GM13976 (cell line): Measurements from ENCODE around the gene HOXA4.

ENCODE experiments used
- DNase-seq: peaks from one replicate; pipeline ENCODE4 v3.0.0; 2012; ENCODE audit warnings: low spot score
- in situ Hi-C: fragments of 300-500 bp; cut with MboI; formaldehyde crosslinking; loops from one replicate; pipeline ENCODE4 v1.12.0; 2022; ENCODE audit warnings: low sequenced_read_pairs, mixed read lengths, inconsistent platforms; ENCODE audit not compliant: unreplicated experiment
- TF ChIP-seq, protein P1 (sequence below): IDR thresholded peaks from 2 replicates; pipeline ENCODE4 v1.5.1; 2012; ENCODE audit warnings: borderline replicate concordance, mild to moderate bottlenecking; ENCODE audit not compliant: insufficient read depth; ENCODE audit errors: extremely low read depth, missing control alignments, control extremely low read depth

Gene HOXA4

GRCh38 chr7:27164367-27165088, 34.0 kb upstream of the HOXA4 start:
- DNase-seq, result no peak

DNA sequence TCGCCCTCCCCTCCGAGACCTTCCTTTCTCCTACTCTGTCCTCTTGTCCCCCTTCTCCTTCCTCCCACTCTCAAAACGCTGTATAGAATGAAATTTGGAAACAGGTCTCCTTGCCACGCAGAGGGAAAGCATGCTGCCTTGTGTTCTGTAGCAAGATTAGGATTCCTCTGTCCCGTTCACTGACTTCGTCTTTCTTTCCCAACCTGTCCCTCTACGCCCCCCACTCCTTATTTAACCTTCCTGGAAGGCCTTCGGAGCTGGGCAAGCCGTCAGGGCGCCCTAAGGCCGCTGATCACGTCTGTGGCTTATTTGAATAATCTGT, 33.4 kb upstream of the HOXA4 start:
- DNase-seq, result no peak
- TF ChIP-seq, protein P1, sequence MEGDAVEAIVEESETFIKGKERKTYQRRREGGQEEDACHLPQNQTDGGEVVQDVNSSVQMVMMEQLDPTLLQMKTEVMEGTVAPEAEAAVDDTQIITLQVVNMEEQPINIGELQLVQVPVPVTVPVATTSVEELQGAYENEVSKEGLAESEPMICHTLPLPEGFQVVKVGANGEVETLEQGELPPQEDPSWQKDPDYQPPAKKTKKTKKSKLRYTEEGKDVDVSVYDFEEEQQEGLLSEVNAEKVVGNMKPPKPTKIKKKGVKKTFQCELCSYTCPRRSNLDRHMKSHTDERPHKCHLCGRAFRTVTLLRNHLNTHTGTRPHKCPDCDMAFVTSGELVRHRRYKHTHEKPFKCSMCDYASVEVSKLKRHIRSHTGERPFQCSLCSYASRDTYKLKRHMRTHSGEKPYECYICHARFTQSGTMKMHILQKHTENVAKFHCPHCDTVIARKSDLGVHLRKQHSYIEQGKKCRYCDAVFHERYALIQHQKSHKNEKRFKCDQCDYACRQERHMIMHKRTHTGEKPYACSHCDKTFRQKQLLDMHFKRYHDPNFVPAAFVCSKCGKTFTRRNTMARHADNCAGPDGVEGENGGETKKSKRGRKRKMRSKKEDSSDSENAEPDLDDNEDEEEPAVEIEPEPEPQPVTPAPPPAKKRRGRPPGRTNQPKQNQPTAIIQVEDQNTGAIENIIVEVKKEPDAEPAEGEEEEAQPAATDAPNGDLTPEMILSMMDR, result no peak
- in situ Hi-C loops, result loop anchor here (10.0 to 25.0 kb wide), 2 partner anchors 652 to 1299 kb away; no protein-coding TSS in a partner anchor

More at GRCh38 chr7:27164367-27165088, 34.0 kb upstream of the HOXA4 start:
- in situ Hi-C loops, result loop anchor here (10.0 to 25.0 kb wide), 2 partner anchors 652 to 1300 kb away; no protein-coding TSS in a partner anchor
- TF ChIP-seq, protein P1, result no peak

GRCh38 chr7:27163288-27164044, 32.9 kb upstream of the HOXA4 start:
- in situ Hi-C loops, result loop anchor here (10.0 to 25.0 kb wide), 2 partner anchors 651 to 1299 kb away; no protein-coding TSS in a partner anchor
- DNase-seq, result no peak
- TF ChIP-seq, protein P1, result no peak

- TF ChIP-seq, protein P1, result no peak
- in situ Hi-C loops, result loop anchor here (10.0 to 25.0 kb wide), 2 partner anchors 650 to 1298 kb away; no protein-coding TSS in a partner anchor
- no peak for DNase-seq
These were observed 32.2 kb upstream of the HOXA4 start for GRCh38 chr7:27162561-27163287.

- in situ Hi-C loops, result loop anchor here (10.0 to 25.0 kb wide), 2 partner anchors 650 to 1297 kb away; no protein-coding TSS in a partner anchor
- DNase-seq, result no peak
These were observed 31.4 kb upstream of the HOXA4 start for GRCh38 chr7:27161721-27162560.

More at GRCh38 chr7:27161721-27162560, 31.4 kb upstream of the HOXA4 start:
- TF ChIP-seq, protein P1, result no peak
